ENCODE measurements around the gene CAMSAP2.
A peak's percentile ranks its signal among the peaks of the same experiment; 100 is the strongest.

Gene CAMSAP2

DNA sequence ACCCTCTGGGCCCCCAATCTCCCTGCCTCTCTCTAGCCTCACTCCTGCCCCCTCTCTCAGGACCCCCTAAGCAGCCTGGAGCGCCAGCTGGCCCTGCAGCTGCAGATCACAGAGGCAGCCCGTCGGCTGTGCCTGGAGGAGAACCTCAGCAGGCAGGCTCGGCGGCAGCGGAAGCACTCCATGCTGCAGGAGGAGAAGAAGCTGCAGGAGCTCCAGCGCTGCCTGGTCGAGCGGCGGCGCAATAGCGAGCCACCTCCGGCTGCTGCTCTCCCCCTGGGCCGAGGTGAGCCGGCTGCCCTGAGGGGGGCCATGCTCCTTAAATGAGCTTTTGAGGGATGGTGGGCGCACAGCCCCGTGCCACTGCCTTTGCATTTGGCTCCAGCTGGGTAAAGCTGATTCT is 162.2 kb downstream of the CAMSAP2 start:
- DNase-seq = no peak

DNA sequence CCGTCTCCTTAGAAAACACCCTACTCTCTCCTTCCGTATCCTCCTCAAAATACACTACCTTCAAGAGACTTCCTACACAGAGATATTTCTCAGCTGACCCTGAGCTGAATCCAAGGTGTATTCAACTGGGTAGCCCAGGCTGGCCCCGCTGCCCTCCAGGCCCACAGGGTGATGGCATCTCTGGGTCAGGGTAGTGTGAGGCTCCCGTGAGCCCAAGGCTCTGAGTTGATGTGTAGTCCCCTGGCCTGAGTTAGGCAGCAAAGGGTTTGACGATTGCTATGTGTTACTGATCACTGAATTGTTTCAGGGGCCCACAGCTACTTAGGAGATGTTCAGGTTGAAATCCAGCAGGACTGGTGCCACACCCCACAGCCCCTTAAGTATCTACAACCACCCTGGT is 162.7 kb downstream of the CAMSAP2 start:
- DNase-seq = no peak

DNA sequence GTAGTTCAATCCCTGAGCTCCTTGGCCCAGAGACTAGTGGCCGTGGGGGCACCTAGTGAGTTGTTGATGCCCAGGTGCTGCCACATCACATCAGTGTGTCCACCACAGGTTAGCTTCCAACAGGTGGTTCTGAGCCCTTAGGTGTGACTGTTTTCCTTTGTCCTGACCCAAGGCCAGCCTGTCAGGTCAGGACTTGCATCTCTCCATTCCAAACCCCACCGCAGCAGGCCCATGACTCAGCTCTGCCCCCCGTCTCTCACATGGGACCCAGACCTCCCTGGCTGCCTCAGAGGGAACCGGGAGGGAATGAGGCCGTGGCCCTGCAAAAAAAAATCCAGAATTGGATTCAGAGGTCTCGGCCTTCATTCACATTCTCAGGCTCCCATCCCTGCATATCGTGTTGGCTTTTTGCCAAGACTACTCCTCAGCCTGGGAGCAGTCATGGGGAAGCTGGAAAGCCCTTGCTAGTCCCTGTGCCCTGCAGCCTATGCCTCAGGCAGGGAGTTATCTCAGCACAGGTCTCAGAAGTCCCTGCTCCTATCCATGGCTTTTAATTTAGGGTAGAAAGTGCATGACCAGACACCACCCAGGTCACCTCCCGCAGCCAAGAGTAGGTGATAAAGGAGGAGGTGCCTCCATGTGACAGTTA is 163.2 kb downstream of the CAMSAP2 start:
- DNase-seq = no peak

DNA sequence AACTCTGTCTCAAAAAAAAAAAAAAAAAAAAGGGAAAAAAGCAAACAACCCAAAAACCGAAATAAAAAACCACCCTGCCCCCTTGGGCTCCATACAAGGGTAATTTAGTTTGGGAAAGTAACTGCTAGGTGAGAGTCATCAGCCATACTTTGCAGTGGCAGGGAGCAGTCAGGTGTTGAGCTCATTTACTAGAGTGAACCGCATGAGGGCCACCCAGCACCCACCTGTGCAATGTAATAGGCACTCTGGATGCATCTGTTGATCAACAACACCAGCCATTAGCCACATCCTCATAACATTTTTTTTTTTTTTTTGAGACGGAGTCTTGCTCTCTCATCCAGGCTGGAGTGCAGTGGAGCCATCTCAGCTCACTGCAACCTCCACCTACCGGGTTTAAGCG is 165.1 kb downstream of the CAMSAP2 start:
- DNase-seq = no peak

DNA sequence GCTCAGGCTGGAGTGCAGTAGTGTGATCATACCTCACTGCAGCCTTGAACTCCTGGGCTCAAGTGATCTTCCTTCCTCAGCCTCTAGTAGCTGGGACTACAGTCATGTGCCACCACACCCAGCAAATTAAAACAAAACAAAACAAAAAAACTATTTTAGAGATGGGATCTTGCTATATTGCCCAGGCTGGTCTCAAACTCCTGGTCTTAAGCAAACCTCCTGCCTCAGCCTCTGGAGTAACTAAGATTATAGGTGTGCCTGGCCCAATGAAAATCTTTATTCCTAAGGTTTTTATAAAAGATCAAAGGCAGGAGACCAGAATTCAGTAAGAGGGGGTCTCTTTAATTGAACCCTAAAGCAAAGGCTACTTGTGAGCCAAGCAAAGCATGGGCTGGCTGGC is 166.1 kb downstream of the CAMSAP2 start:
- no peak for DNase-seq

DNA sequence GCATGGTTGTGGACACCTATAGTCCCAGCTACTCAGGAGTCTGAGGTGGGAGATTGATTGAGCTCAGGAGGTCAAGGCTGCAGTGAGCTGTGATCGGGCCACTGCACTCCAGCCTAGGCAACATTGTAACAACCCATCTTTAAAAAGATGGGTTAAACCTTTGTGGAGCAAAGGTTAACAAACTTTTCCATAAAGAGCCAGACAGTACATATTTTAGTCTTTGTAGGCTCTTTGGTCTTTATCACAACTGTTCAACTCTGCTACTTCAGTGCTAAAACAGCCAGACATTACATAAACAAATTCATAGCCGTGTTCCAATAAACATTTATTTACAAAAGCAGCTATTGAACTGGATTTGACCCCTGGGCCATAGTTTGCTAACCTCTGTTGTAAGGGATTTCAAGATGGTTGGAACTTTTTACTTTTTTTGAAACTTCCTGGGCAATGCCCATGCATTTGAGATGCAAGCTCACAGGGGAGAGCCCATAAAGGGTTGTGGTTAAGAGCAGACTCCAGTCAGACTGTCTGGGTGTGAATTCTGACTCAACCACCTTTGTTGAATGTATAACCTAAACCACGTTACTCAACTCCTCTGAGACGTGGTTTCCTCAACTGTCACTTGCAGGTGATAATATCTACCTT is 166.8 kb downstream of the CAMSAP2 start:
- DNase-seq = peak; percentile 44

DNA sequence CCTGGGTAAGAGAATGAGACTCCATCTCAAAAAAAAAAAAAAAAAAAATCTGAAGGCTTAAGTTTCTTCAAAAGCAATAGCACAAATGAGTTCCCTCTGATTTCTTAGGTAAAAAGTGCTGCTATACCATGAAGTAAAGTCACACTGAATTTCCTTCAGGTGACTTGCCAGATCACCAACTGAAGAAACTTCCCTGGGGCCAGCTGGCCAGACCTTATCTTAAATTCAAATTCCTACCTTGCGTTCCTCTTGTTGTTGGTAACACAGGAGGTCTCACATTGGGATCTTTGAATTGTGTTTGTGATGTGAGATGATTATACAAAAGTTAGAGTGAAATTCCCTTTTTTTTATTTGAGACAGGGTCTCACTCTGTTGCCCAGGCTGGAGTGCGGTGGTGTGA is 167.8 kb downstream of the CAMSAP2 start:
- no peak for DNase-seq

DNA sequence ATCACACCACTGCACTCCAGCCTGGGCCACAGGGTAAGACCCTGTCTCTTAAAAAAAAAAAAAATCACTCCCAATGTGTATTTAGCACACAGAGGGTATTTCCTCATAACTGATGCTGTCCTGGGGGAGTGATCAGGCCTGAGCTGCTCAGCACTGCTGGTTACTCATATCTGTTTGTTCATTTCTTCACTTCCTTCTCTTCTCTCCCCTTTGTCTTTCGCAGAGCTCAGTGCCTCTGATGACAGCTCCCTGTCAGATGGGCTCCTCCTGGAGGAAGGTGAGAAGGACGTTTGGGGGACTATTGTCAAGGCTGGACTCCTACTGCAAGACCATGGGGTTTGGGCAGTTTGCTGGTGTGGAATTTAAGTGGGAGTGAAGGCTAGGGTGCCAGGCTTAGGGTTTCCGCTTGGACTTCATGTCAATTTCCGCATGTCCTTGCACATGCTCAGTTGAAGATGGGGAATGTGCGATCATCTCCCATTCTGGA is 169.0 kb downstream of the CAMSAP2 start:
- DNase-seq = no peak

DNA sequence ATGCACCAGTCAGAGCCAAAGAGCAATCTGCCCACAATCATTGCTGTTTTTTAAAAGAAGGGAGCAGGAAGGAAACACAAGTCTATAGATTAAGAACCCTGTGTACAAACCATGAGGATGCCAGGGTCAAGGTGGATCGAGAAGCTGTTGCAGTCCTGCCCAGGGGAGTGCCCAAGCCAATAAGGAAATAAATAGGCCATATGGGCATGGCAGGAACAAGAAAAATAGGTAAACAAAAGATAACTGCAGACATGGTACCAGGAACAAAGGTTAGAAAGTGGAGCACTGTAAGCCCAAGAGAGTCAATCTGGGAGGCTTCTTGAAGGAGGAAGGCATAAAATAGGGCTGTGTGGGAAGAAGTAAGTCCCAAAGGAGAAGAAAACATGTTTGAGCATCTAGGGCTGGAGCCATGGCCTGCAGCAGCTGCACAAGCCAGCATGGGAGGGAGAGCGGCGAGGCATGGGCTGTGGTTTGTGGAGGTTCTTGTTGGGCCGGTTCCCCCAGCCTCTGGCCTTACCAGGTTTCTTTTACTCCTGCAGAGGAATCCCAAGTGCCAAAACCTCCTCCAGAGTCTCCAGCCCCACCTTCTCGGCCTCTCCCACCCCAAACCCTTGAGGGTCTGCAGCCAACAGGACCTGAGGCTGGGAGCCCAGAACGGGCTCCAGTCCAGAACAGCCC is 169.6 kb downstream of the CAMSAP2 start:
- DNase-seq = no peak

DNA sequence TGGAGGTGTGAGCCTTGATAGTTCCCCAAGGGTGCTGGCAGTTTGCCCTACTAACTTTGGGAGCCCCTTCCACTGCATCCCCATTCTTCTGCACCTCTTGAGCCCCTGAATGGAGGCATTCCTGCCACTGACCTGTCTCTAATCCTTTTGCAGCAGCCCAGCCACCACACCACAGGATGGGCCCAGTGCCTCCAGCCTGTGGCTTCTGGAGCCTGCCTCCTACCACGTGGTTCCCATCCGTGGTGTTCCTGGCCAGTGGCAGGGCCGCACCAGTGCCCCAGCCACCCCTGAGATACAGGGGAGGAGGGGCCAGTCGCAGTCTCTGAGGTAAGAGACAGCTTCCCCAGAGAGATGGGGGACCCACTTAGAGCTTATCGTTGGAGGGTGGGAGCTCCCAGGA is 170.4 kb downstream of the CAMSAP2 start:
- no peak for DNase-seq

DNA sequence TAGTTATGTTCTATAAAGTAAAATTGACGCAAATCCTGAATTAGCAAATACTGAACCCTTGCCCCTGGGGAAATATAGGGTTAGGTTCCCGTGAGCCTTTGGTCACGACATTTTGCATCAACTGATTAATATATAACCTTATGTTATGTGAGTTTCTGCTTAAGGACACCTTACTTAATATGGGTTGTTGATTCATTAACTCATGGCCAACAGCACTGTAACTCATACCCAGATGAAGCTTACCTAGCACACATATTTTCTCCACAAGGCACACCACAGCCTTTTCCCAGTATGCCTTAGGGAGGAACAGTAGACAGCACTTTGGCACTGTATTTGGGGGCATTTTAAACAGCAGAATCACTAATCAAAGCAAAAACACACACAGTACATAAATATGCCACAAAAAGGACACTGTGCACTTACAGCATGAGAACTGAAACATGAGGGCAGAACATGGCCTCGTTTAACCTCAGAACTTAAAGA is 171.1 kb downstream of the CAMSAP2 start:
- no peak for DNase-seq

All from CD4-positive, alpha-beta T cell treated with Interleukin-15 for 1 hour (primary cell).